LNCaP clone FGC (cell line): ENCODE data around the gene ELN.
A peak's percentile ranks its signal among the peaks of the same experiment; 100 is the strongest.
"Not testable (repeated sequence)": the region's sequence is repeated elsewhere in the genome, so short reads cannot be mapped to it uniquely, and the experiment has no call there.

Experiments used
- DNase-seq: peaks from one replicate; pipeline ENCODE4 v3.0.0-alpha.2; 2011; ENCODE audit warnings: low read depth
- H3K4me3 ChIP-seq: 2 replicates; pipeline ENCODE4 v1.5.1; 2011; ENCODE audit warnings: mild to moderate bottlenecking, low read depth, low read length, control low read depth
- TF ChIP-seq, protein P1 (sequence below): IDR thresholded peaks from 2 replicates; pipeline ENCODE4 v1.5.1; 2012; ENCODE audit warnings: mild to moderate bottlenecking; ENCODE audit not compliant: control insufficient read depth, insufficient read depth; ENCODE audit errors: extremely low read depth

ELN gene

DNA sequence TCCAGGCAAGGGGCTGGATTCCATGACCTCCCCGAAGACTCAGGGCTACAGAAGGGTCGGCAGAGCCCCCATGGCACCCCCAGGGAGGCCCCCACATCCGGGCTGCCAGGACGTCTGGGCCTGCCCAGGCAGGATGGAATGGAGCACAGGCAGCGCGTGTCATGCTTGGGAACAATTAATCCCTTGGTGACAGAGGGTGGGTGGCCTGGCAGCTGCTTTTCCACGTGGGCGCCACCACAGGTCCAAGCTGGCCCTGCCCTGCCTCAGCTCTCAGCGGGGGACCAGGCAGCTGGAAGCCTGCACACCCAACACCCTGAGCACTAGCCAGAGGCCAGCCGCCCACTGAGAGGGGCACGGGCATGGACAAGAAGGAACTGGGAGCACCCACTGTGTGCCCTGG, 11.4 kb downstream of the ELN start:
- TF ChIP-seq, protein P1, sequence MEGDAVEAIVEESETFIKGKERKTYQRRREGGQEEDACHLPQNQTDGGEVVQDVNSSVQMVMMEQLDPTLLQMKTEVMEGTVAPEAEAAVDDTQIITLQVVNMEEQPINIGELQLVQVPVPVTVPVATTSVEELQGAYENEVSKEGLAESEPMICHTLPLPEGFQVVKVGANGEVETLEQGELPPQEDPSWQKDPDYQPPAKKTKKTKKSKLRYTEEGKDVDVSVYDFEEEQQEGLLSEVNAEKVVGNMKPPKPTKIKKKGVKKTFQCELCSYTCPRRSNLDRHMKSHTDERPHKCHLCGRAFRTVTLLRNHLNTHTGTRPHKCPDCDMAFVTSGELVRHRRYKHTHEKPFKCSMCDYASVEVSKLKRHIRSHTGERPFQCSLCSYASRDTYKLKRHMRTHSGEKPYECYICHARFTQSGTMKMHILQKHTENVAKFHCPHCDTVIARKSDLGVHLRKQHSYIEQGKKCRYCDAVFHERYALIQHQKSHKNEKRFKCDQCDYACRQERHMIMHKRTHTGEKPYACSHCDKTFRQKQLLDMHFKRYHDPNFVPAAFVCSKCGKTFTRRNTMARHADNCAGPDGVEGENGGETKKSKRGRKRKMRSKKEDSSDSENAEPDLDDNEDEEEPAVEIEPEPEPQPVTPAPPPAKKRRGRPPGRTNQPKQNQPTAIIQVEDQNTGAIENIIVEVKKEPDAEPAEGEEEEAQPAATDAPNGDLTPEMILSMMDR, result no peak
- no peak overlapping the region for H3K4me3 ChIP-seq
- no peak for DNase-seq

DNA sequence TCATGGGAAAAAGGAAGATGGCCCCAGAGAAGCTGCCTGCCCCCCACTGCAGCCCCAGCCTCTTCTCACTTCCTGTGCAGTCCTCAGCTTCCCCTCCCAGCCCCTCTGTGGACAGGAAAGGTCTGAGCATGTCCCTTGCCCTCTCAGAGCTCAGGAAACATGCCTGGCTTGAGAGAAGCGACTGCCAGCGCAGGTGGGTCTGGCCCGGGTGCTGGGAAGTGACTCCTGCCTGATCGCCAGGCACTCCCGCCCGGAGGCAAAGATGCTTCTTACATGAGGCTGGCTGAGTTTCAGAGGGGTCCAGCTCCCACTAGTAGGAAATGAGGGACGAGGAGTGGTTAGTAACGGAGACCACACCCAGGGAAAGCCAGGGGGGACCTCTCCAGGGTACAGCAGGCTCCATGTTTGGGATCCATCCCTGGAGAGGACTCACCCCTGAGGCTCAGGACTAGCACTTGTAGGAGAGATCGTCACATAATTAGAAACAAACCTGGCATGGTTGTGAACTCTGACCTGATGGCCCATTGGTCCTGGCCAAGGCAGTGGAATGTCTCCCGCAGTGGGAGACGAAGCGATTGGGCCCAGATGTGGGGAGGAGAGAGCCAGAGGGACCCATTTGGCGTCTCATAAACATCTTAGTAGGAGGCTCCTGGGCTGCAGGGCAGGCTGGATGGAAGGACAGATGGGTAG, 12.3 kb downstream of the ELN start:
- no peak overlapping the region for H3K4me3 ChIP-seq
- TF ChIP-seq, protein P1, result no peak
- no peak for DNase-seq

DNA sequence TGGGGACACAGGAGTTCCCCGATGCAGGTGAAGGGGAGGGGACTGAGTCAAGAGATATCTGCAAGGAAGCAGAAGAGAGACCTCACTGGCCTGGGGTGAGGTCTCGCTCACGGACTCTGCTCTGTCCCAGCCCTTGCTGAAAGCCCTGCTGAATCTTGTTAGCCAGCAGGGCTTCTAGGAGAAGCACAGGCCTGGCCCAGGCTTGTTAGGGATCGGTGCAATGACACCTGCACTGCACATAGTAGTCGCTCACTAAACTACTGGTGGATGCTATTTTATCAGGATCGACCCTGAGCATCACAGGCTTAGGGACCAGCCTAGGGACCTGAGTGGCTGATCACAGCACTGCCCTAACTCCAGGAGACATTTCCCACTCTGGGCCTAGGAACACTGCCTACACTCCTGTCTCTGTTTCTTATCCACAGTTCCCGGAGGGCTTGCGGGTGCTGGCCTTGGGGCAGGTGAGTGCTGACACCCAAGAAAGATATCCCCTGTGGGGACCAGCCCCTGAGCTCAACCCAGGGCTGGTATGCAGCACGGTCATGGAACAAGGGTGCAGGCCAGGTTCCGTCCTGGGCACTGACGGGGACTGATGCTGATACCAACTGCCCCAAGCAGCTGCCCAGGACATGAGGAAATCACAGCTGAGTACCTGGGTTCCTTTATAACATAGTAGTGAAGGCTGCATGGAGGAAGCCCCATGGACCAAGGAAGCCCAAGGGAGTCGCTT, 13.0 kb downstream of the ELN start:
- TF ChIP-seq, protein P1, result no peak
- DNase-seq, result no peak
- no peak overlapping the region for H3K4me3 ChIP-seq

DNA sequence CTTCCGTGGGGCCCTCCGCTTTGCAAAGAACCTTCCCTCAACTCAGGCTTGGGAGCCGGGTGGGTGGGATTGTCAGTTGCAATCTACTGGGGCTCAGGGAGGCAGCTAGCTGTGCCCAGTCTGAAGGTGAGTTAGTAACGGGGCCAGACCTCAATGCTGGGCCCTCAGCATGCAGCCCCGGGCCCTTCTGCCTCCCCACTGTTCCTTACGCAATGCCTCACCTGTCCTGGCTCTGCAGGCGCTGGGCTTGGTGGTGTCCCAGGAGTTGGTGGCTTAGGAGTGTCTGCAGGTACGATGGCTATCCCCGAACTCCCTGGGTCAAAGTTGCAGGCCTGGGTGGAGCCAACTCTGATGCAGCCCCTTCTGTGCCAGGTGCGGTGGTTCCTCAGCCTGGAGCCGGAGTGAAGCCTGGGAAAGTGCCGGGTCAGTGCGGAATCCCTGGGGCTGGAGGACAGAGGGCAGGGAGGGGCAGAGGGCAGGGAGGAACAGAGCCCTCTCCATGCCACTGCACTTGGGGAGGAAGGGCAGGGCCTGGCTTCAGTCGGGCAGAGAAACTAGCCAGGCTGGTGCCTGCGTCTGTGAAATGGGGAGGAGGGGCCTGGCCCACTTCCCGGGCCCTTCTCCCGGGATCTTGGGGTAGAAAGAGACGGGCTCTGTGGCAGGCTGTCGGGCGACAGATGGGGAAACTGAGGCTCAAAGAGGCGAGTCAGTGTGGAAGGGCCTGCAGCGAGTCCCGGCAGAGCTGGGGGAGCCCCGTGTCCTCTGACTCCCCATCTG, 15.0 kb downstream of the ELN start:
- TF ChIP-seq, protein P1, result no peak
- peak; percentile 31 for DNase-seq
- H3K4me3 ChIP-seq, result peak overlapping the region; percentile 40

DNA sequence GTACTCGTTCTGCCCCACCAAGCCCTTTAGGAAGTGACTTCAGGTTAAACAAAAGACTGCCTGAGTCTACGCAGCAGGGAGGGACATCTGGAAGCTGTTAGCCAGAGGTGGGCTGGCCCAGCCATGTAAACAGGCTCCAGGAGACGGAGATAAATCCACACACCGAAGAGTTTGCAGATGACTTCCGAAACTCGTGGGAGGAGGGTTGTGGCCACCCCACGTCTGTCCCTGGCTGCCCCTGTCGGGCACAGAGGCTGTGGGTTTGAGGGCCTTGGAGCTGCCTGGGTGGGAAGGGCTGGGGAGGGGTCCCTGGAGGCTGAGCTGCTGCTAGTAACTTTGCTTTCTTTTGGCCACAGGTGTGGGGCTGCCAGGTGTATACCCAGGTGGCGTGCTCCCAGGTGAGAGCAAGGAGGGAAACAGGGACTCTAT, 15.6 kb downstream of the ELN start:
- peak overlapping the region; percentile 40 for H3K4me3 ChIP-seq
- TF ChIP-seq, protein P1, result no peak
- DNase-seq, result no peak

DNA sequence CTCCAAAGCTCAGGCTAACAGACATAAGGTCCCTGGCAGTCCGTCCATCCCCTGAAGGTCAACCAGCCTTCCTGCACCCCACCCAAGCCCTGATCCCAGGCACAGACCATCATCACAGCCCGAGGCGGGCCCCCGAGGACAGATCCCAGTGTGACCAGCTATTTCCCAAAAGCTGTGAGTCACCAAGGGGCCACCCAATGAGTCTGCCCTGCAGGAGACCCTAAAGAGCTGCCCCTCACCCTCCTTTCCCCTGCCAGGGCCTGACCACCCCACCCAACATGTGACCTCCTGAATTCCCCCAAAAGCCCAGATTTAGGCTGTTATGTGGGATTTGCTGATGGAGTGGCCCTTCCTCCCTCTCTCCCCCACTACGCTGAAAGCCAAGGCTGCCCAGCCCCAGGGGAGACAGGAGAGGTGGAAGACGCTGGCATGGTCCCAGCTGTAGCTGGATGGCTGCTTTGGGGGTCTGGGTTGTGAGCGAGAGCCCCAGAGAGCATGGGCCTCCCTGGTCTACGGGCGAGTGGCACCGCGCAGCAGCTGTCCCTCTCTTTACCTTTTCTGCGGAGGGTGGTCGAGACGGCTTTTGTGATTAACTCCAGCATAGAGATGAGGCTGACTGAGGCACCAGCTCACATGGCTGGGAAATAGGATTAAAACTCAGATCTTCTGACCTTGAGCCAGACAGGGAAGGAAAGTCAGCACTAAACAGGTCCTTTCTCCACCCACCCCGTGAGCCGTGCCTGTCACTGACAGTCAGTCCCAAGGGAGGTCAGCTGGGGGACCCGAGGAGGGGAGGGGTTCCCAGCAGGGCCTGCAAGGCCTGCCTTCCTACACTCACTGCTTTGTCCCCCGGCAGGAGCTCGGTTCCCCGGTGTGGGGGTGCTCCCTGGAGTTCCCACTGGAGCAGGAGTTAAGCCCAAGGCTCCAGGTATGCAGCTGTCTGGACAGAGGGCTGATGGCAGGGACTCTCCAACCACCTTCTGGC, 16.7 kb downstream of the ELN start:
- DNase-seq, result no peak
- H3K4me3 ChIP-seq, result no peak overlapping the region
- TF ChIP-seq, protein P1, result no peak

DNA sequence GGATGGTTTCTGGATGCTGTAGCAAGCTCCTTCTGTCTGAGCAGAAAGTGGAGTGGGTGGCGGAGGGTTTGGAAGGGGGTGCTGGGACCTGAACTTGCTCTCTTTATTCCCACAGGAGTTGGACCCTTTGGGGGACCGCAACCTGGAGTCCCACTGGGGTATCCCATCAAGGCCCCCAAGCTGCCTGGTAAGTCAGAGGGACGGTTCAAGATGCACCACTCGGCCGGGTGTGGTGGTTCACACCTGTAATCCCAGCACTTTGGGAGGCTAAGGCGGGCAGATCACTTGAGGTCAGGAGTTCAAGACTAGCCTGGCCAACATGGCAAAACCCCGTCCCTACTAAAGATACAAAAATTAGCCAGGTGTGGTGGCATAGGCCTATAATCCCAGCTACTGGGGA, 18.6 kb downstream of the ELN start:
- not testable (repeated sequence) for H3K4me3 ChIP-seq, DNase-seq
